ENCODE results near the gene UNC5A. TPM values are rescaled to one million over a fixed set of nuclear protein-coding genes. Genes with fewer than 3 reads are reported as not detected.

UNC5A gene
- total RNA-seq, 1 experiment from 2014 or later: 10.1 TPM

- H3K79me2 ChIP-seq (ENCODE audit: insufficient read depth, low read length): no peaks in the 10 kb centered on the region
- H3K4me2 ChIP-seq (ENCODE audit: low read length): no peak overlapping the region
- no TSS peak for BruUV-seq (replicated peaks)
- no peaks in the 10 kb centered on the region for H3K9me3 ChIP-seq (ENCODE audit: control insufficient read depth in 1 of 2, insufficient read depth in 1 of 2, low read depth in 1 of 2, low read length in 2 of 2)
- TF ChIP-seq FOSL1 (IDR thresholded peaks at IDR 0.05; ENCODE audit: low read depth): no peak
- H3K27me3 ChIP-seq (ENCODE audit: insufficient read depth, low read length): no peaks in the 10 kb centered on the region
- H2AFZ ChIP-seq (ENCODE audit: low read depth, low read length, poor library complexity, severe bottlenecking): no peak overlapping the region
- intact Hi-C loops (cut with micrococcal nuclease): no loop called here
- CTCF ChIA-PET: no interaction called here
- H3K4me3 ChIP-seq (replicated peaks in 1 of 2; ENCODE audit: low read depth in 1 of 2, low read length in 2 of 2): no peak overlapping the region
- no peaks in the 10 kb centered on the region for H3K4me1 ChIP-seq (ENCODE audit: control insufficient read depth in 1 of 2, insufficient read depth in 2 of 2, low read length in 2 of 2)
- H3K36me3 ChIP-seq (ENCODE audit: control insufficient read depth in 1 of 2, insufficient read depth in 2 of 2, low read length in 2 of 2): no peaks in the 10 kb centered on the region
- DNase-seq (ENCODE audit: low read depth, low spot score) (no peak), ATAC-seq (no peak)
- no peaks in the 10 kb centered on the region for H3K9me2 ChIP-seq (ENCODE audit: insufficient read depth)
- POLR2A ChIA-PET: no interaction called here
- RAD21 ChIA-PET (ENCODE audit: low non-redundant PET in 1 of 2, low total read pairs in 2 of 2, uncharacterized antibody in 2 of 2, unreplicated experiment in 2 of 2): no interaction called here
- H4K20me1 ChIP-seq (ENCODE audit: insufficient read depth): no peaks in the 10 kb centered on the region
- H3K27ac ChIP-seq (ENCODE audit: low read depth, low read length): no peak overlapping the region
- H3K9ac ChIP-seq (ENCODE audit: low read length): no peak overlapping the region
These were observed 40.2 kb downstream of the UNC5A start for GRCh38 chr5:176850371-176851245.

- ChIA-PET CTCF (no interaction called here), RAD21 (ENCODE audit: low non-redundant PET in 1 of 2, low total read pairs in 2 of 2, uncharacterized antibody in 2 of 2, unreplicated experiment in 2 of 2) (no interaction called here), POLR2A (no interaction called here)
- no peak for DNase-seq (ENCODE audit: low read depth, low spot score)
- Histone ChIP-seq H3K79me2 (ENCODE audit: insufficient read depth, low read length) (no peaks in the 10 kb centered on the region), H3K4me2 (ENCODE audit: low read length) (no peak overlapping the region), H3K36me3 (ENCODE audit: control insufficient read depth in 1 of 2, insufficient read depth in 2 of 2, low read length in 2 of 2) (no peaks in the 10 kb centered on the region), H3K4me3 (replicated peaks in 1 of 2; ENCODE audit: low read depth in 1 of 2, low read length in 2 of 2) (no peak overlapping the region), H3K9me2 (ENCODE audit: insufficient read depth) (no peaks in the 10 kb centered on the region), H3K27me3 (ENCODE audit: insufficient read depth, low read length) (no peaks in the 10 kb centered on the region), H2AFZ (ENCODE audit: low read depth, low read length, poor library complexity, severe bottlenecking) (no peak overlapping the region), H3K27ac (ENCODE audit: low read depth, low read length) (no peak overlapping the region), H4K20me1 (ENCODE audit: insufficient read depth) (no peaks in the 10 kb centered on the region), H3K9ac (ENCODE audit: low read length) (no peak overlapping the region), H3K9me3 (ENCODE audit: control insufficient read depth in 1 of 2, insufficient read depth in 1 of 2, low read depth in 1 of 2, low read length in 2 of 2) (no peaks in the 10 kb centered on the region), H3K4me1 (ENCODE audit: control insufficient read depth in 1 of 2, insufficient read depth in 2 of 2, low read length in 2 of 2) (no peaks in the 10 kb centered on the region)
- no peak for ATAC-seq
- no peak for TF ChIP-seq ATF3 (IDR thresholded peaks at IDR 0.05)
- no peak for TF ChIP-seq JUND (IDR thresholded peaks at IDR 0.05)
- no peak for TF ChIP-seq SRF (IDR thresholded peaks at IDR 0.05; ENCODE audit: low read depth)
- no peak for TF ChIP-seq EZH2 (IDR thresholded peaks at IDR 0.05)
- no peak for TF ChIP-seq EZH2phosphoT487 (IDR thresholded peaks at IDR 0.05; ENCODE audit: borderline replicate concordance)
- TF ChIP-seq SP1 (IDR thresholded peaks at IDR 0.05; ENCODE audit: low read depth): no peak
- no peak for TF ChIP-seq TCF7L2 (IDR thresholded peaks at IDR 0.05; ENCODE audit: borderline replicate concordance, extremely low read depth, insufficient read depth, insufficient read length)
- TF ChIP-seq CEBPB (IDR thresholded peaks at IDR 0.05; ENCODE audit: low read depth): no peak
- TF ChIP-seq ZFX (IDR thresholded peaks at IDR 0.05): no peak
- no TSS peak for BruUV-seq (replicated peaks)
- intact Hi-C loops (cut with micrococcal nuclease): no loop called here
These were observed 41.0 kb downstream of the UNC5A start for GRCh38 chr5:176851380-176851779.
